Gastroesophageal sphincter (tissue), 3 donors: ENCODE results near the gene POLE4.

ENCODE experiments used
- EP300 ChIP-seq: sonication (generic); formaldehyde crosslinking; IDR thresholded peaks from one replicate; pipeline ENCODE4 v1.6.1; 2017; ENCODE audit warnings: antibody characterized with exemption, mild to moderate bottlenecking
- POLR2A ChIP-seq, 2 donors: fragments of 450-650 bp; IDR thresholded peaks; one replicate each; pipeline ENCODE4 v1.6.1; 2017; ENCODE audit warnings: antibody characterized with exemption in 2 of 2, mild to moderate bottlenecking in 2 of 2, moderate library complexity in 1 of 2
- POLR2AphosphoS5 ChIP-seq: sonication (generic); formaldehyde crosslinking; IDR thresholded peaks from one replicate; pipeline ENCODE4 v1.6.1; 2017; ENCODE audit warnings: antibody characterized with exemption
- TF ChIP-seq, protein P1 (sequence below), 4 experiments: fragments of 200-600 bp in 2 of 4; fragments of 450-650 bp in 2 of 4; sonication (generic) in 1 of 4; IDR thresholded peaks; one replicate each; pipeline ENCODE4 v1.5.1; 2017 to 2019; ENCODE audit warnings: antibody characterized with exemption in 4 of 4, mild to moderate bottlenecking in 2 of 4, moderate library complexity in 2 of 4

DNA sequence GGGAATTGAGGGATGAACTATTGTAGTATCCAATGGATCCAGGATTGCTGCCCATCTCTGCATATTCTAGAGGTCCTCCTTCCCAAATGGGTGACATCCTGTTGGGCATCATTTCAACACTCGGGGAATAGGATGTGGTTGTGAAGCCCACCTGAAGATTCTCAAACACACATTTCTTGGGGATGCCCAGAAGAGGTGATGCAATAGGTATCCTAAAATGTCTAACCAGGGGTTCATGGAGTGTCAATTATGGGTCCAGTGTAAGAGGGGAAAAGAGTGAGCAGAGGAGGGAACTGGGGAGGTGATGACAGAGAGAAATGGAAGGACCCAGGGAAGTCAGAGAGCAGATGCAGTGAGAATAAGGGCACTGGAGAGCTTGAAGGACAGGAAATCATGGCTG lies 52.1 kb downstream of the POLE4 start:
- TF ChIP-seq, protein P1, sequence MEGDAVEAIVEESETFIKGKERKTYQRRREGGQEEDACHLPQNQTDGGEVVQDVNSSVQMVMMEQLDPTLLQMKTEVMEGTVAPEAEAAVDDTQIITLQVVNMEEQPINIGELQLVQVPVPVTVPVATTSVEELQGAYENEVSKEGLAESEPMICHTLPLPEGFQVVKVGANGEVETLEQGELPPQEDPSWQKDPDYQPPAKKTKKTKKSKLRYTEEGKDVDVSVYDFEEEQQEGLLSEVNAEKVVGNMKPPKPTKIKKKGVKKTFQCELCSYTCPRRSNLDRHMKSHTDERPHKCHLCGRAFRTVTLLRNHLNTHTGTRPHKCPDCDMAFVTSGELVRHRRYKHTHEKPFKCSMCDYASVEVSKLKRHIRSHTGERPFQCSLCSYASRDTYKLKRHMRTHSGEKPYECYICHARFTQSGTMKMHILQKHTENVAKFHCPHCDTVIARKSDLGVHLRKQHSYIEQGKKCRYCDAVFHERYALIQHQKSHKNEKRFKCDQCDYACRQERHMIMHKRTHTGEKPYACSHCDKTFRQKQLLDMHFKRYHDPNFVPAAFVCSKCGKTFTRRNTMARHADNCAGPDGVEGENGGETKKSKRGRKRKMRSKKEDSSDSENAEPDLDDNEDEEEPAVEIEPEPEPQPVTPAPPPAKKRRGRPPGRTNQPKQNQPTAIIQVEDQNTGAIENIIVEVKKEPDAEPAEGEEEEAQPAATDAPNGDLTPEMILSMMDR (IDR thresholded peaks at IDR 0.05) = no peak
- TF ChIP-seq EP300 = no peak
- TF ChIP-seq POLR2A (IDR thresholded peaks at IDR 0.05) = no peak
- TF ChIP-seq POLR2AphosphoS5 = no peak
